Transverse colon (tissue), 4 donors: ENCODE results near the gene SPG11.

Source experiments
- EP300 ChIP-seq: sonication (generic); formaldehyde crosslinking; IDR thresholded peaks from one replicate; pipeline ENCODE4 v1.6.1; 2017; ENCODE audit warnings: antibody characterized with exemption, low read depth
- POLR2A ChIP-seq: fragments of 450-650 bp; IDR thresholded peaks from one replicate; pipeline ENCODE4 v1.6.1; 2016; ENCODE audit warnings: antibody characterized with exemption, mild to moderate bottlenecking, moderate library complexity
- POLR2AphosphoS5 ChIP-seq, 3 donors: sonication (generic); formaldehyde crosslinking; IDR thresholded peaks; one replicate each; pipeline ENCODE4 v1.6.1; 2016; ENCODE audit warnings: antibody characterized with exemption in 3 of 3
- TF ChIP-seq, protein P1 (sequence below), 5 experiments: fragments of 200-600 bp in 3 of 5; fragments of 450-650 bp in 2 of 5; sonication (generic) in 3 of 5; IDR thresholded peaks; 1 replicate in 2 of 5; 2 replicates in 3 of 5; pipeline ENCODE4 v1.5.1; 2016 to 2017; ENCODE audit warnings: antibody characterized with exemption in 5 of 5, inconsistent platforms in 3 of 5, mild to moderate bottlenecking in 2 of 5, moderate library complexity in 1 of 5

DNA sequence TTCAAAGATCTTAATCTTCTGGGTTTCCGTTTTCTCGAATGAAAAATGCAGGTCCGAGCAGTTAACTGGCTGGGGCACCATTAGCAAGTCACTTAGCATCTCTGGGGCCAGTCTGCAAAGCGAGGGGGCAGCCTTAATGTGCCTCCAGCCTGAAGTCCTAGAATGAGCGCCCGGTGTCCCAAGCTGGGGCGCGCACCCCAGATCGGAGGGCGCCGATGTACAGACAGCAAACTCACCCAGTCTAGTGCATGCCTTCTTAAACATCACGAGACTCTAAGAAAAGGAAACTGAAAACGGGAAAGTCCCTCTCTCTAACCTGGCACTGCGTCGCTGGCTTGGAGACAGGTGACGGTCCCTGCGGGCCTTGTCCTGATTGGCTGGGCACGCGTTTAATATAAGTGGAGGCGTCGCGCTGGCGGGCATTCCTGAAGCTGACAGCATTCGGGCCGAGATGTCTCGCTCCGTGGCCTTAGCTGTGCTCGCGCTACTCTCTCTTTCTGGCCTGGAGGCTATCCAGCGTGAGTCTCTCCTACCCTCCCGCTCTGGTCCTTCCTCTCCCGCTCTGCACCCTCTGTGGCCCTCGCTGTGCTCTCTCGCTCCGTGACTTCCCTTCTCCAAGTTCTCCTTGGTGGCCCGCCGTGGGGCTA lies 47.8 kb upstream of the SPG11 start, which contains the start of the genes B2M and PATL2:
- TF ChIP-seq EP300 (no peak), POLR2A (peak; percentile 100), POLR2AphosphoS5 (IDR thresholded peaks at IDR 0.05) (peak; percentile 100)
- TF ChIP-seq, protein P1, sequence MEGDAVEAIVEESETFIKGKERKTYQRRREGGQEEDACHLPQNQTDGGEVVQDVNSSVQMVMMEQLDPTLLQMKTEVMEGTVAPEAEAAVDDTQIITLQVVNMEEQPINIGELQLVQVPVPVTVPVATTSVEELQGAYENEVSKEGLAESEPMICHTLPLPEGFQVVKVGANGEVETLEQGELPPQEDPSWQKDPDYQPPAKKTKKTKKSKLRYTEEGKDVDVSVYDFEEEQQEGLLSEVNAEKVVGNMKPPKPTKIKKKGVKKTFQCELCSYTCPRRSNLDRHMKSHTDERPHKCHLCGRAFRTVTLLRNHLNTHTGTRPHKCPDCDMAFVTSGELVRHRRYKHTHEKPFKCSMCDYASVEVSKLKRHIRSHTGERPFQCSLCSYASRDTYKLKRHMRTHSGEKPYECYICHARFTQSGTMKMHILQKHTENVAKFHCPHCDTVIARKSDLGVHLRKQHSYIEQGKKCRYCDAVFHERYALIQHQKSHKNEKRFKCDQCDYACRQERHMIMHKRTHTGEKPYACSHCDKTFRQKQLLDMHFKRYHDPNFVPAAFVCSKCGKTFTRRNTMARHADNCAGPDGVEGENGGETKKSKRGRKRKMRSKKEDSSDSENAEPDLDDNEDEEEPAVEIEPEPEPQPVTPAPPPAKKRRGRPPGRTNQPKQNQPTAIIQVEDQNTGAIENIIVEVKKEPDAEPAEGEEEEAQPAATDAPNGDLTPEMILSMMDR (IDR thresholded peaks at IDR 0.05), result no peak
